Peyer's patch (tissue), 4 donors: ENCODE results near the gene IQCM. TPM values are rescaled to one million over a fixed set of nuclear protein-coding genes. Genes with fewer than 3 reads are reported as not detected.

Experiments used
- DNase-seq, 3 donors: peaks; one replicate each; pipeline ENCODE4 v3.0.0-alpha.2; 2017 to 2019
- H3K27ac ChIP-seq, 4 donors: fragments of 200-600 bp; sonication (generic); one replicate each; pipeline ENCODE4 v1.5.1; 2016 to 2019
- H3K27me3 ChIP-seq, 2 donors: fragments of 200-600 bp; sonication (generic); one replicate each; pipeline ENCODE4 v1.5.1; 2019
- H3K36me3 ChIP-seq, 3 donors: fragments of 200-600 bp; sonication (generic); one replicate each; pipeline ENCODE4 v1.5.1; 2016 to 2019
- H3K4me1 ChIP-seq, 4 donors: fragments of 200-600 bp; sonication (generic); one replicate each; pipeline ENCODE4 v1.5.1; 2016 to 2019
- H3K4me3 ChIP-seq, 4 donors: fragments of 200-600 bp; sonication (generic); 1 replicate in 3 of 4; 2 replicates in 1 of 4; pipeline ENCODE4 v1.5.1; 2016 to 2019; ENCODE audit warnings: mild to moderate bottlenecking in 1 of 4
- H3K9me3 ChIP-seq, 4 donors: fragments of 200-600 bp; sonication (generic); one replicate each; pipeline ENCODE4 v1.5.1; 2016 to 2019; ENCODE audit warnings: mild to moderate bottlenecking in 1 of 4
- POLR2A ChIP-seq, 2 donors: fragments of 450-650 bp; IDR thresholded peaks; one replicate each; pipeline ENCODE4 v1.5.1; 2017; ENCODE audit warnings: antibody characterized with exemption in 2 of 2, mild to moderate bottlenecking in 2 of 2, moderate library complexity in 2 of 2
- total RNA-seq, 4 donors: library from RNA; depleted of rRNA; stranded (reverse); fragments of >200 nt; gene quantifications; one replicate each; pipeline ENCODE4 v1.1.0, GENCODE V29; 2016
- TF ChIP-seq, protein P1 (sequence below), 6 experiments: fragments of 450-650 bp in 4 of 6; fragments of 200-600 bp in 2 of 6; sonication (generic) in 1 of 6; IDR thresholded peaks; one replicate each; pipeline ENCODE4 v1.5.1; 2017 to 2019; ENCODE audit warnings: antibody characterized with exemption in 6 of 6, mild to moderate bottlenecking in 3 of 6, moderate library complexity in 1 of 6

IQCM gene
- total RNA-seq, 4 donors from 2014 or later = not detected

DNA sequence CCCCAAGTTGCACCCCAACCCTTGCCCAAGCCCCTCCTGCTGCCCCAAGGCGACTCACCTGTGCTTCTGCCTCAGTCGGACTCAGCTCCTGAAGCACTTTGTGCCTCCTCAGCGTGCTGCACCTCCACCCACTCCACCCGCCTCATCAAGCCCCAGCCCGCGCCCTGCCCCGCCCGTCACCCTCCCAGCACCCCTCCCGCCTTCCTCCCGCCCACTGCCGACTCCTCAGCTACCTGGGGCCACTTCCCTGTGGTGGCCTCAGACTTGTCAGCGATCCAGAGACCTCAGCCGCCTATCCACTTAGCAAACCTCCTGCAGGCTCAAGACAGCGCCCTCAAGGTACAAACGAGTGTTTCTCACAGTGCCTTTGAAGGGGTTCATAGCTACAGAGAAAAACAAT lies 19.6 kb upstream of the IQCM start:
- no peak for DNase-seq
- H3K27ac ChIP-seq = no peak overlapping the region
- no peaks in the 10 kb centered on the region for H3K27me3 ChIP-seq
- no peak overlapping the region for H3K4me3 ChIP-seq
- no peaks in the 10 kb centered on the region for H3K4me1 ChIP-seq
- no peaks in the 10 kb centered on the region for H3K9me3 ChIP-seq
- H3K36me3 ChIP-seq = no peaks in the 10 kb centered on the region
- no peak for TF ChIP-seq POLR2A (IDR thresholded peaks at IDR 0.05)
- TF ChIP-seq, protein P1, sequence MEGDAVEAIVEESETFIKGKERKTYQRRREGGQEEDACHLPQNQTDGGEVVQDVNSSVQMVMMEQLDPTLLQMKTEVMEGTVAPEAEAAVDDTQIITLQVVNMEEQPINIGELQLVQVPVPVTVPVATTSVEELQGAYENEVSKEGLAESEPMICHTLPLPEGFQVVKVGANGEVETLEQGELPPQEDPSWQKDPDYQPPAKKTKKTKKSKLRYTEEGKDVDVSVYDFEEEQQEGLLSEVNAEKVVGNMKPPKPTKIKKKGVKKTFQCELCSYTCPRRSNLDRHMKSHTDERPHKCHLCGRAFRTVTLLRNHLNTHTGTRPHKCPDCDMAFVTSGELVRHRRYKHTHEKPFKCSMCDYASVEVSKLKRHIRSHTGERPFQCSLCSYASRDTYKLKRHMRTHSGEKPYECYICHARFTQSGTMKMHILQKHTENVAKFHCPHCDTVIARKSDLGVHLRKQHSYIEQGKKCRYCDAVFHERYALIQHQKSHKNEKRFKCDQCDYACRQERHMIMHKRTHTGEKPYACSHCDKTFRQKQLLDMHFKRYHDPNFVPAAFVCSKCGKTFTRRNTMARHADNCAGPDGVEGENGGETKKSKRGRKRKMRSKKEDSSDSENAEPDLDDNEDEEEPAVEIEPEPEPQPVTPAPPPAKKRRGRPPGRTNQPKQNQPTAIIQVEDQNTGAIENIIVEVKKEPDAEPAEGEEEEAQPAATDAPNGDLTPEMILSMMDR (IDR thresholded peaks at IDR 0.05) = no peak

DNA sequence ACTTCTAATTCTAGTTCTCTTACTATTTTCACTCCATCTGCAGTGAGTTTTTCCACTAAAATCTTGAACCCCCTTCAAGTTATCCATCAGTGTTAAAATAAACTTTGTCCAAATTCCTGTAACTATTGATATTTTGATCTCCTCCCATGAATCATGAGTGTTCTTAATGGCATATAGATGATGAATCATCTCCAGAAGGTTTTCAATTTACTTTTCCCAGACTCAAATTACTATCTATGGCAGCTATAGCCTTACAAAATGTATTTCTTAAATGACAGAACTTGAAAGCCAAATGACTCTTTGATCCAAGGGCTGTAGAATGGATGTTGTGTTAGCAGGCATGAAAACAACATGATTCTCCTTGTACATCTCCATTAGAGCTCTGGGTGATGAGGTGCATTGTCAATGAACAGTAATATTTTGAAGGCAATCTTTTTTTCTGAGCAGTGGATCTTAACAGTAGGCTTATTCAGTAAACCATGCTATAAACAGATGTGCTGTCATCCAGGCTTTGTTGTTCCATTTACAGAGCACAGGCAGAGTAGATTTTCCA lies 16.1 kb upstream of the IQCM start:
- no peak for DNase-seq
- no peaks in the 10 kb centered on the region for H3K4me1 ChIP-seq

DNA sequence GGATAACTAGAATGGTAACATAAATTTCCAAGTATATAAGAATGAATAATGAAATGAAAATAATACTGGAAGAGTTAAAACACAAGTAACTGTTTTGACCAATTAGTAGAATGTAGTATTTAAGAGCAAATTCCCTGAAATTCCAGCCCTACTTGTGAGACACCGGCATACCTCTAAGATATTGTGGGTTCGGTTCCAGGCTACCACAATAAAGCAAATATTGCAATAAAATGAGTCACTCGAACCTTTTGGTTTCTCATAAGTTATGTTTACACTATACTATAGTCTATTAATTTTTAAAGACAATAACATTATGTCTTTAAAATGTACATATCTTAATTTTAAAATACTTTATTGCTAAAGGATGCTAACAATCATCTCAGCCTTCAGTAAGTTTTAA lies 15.2 kb upstream of the IQCM start:
- Histone ChIP-seq H3K27ac (no peak overlapping the region), H3K4me1 (no peaks in the 10 kb centered on the region), H3K9me3 (no peaks in the 10 kb centered on the region), H3K27me3 (no peaks in the 10 kb centered on the region), H3K4me3 (no peak overlapping the region), H3K36me3 (no peaks in the 10 kb centered on the region)
- TF ChIP-seq, protein P1 (IDR thresholded peaks at IDR 0.05) = no peak
- TF ChIP-seq POLR2A (IDR thresholded peaks at IDR 0.05) = no peak
- DNase-seq = no peak

More for the DNA sequence above, 16.1 kb upstream of the IQCM start:
- Histone ChIP-seq H3K27me3 (no peaks in the 10 kb centered on the region), H3K9me3 (no peaks in the 10 kb centered on the region), H3K36me3 (no peaks in the 10 kb centered on the region), H3K4me3 (no peak overlapping the region), H3K27ac (no peak overlapping the region)
- no peak for TF ChIP-seq POLR2A (IDR thresholded peaks at IDR 0.05)
- TF ChIP-seq, protein P1 (IDR thresholded peaks at IDR 0.05) = no peak

DNA sequence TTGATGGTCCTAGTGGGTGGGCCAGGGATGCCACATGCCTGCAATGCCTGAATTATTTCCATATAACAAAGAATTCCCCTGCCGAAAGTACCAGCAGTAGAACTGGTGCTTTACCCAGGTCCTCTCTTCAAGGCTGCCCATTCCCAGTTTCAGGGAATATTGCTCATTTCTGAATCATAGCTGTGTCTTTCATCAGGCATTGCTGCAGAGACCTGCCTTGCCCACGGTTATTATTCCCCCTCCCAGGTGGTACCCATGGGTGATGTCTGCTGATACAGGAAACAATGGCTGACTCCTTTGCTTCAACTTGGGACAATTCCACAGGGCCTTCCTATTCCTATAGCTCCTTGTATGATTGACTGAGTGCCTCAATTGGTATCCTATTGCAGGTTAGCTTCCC lies 9.7 kb upstream of the IQCM start:
- Histone ChIP-seq H3K27me3 (no peaks in the 10 kb centered on the region), H3K9me3 (no peaks in the 10 kb centered on the region), H3K4me1 (no peaks in the 10 kb centered on the region), H3K4me3 (no peak overlapping the region), H3K27ac (no peak overlapping the region), H3K36me3 (no peaks in the 10 kb centered on the region)
- no peak for DNase-seq
- TF ChIP-seq POLR2A (IDR thresholded peaks at IDR 0.05) = no peak
- TF ChIP-seq, protein P1 (IDR thresholded peaks at IDR 0.05) = no peak

DNA sequence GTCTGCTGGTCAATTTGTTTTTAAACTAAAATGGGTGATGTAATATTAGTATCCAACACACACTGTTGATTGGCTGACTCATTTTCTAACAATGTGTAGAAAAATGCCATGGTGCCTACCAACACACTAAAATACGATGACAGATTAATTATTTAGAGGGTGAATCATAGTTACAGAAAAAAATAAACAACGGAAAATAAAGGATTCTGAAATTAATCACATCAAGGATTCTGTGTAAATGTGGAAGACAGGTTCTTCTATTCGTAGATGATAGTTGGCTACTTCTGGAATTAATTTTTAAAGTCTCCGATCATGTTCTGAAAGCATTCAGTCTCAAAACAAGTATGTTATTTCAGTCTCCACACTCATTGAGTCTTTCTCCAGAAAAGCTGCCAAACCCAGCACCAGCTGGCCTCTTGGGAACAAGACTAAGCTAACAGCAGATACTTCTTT lies 8.2 kb upstream of the IQCM start:
- no peak for DNase-seq
- Histone ChIP-seq H3K27ac (no peak overlapping the region), H3K4me3 (no peak overlapping the region), H3K4me1 (no peaks in the 10 kb centered on the region), H3K27me3 (no peaks in the 10 kb centered on the region), H3K9me3 (no peaks in the 10 kb centered on the region), H3K36me3 (no peaks in the 10 kb centered on the region)
- TF ChIP-seq, protein P1 (IDR thresholded peaks at IDR 0.05) = no peak
- no peak for TF ChIP-seq POLR2A (IDR thresholded peaks at IDR 0.05)

DNA sequence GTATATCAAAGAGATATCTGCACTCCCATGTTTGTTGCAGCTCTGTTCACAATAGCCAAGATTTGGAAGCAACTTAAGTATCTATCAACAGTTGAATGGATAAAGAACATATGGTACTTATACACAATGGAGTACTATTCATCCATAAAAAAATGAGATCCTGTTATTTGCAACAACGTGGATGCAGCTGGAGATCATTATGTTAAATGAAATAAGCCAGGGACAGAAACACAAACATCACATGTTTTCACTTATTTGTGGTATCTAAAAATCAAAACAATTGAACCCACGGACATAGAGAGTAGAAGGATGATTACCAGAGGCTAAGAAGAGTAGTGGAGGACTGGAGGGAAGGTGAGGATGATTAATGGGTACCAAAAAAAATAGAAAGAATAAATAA lies 14.2 kb downstream of the IQCM start:
- no peaks in the 10 kb centered on the region for H3K4me1 ChIP-seq
- H3K27ac ChIP-seq = no peak overlapping the region
- no peak for TF ChIP-seq POLR2A (IDR thresholded peaks at IDR 0.05)
- TF ChIP-seq, protein P1 (IDR thresholded peaks at IDR 0.05) = no peak
- no peaks in the 10 kb centered on the region for H3K27me3 ChIP-seq
- no peak overlapping the region for H3K4me3 ChIP-seq
- no peaks in the 10 kb centered on the region for H3K36me3 ChIP-seq
- H3K9me3 ChIP-seq = no peaks in the 10 kb centered on the region
- DNase-seq = no peak
